Esophagus muscularis mucosa (tissue), 4 donors: ENCODE results near the gene CBFA2T3.

Experiments used
- CTCF ChIP-seq, 3 experiments: fragments of 200-600 bp in 2 of 3; fragments of 450-650 bp in 1 of 3; sonication (generic) in 2 of 3; IDR thresholded peaks; one replicate each; pipeline ENCODE4 v1.5.1; 2017 to 2019; ENCODE audit warnings: antibody characterized with exemption in 3 of 3, mild to moderate bottlenecking in 2 of 3, moderate library complexity in 1 of 3
- EP300 ChIP-seq: sonication (generic); formaldehyde crosslinking; IDR thresholded peaks from one replicate; pipeline ENCODE4 v1.6.1; 2017; ENCODE audit warnings: antibody characterized with exemption
- POLR2A ChIP-seq: fragments of 450-650 bp; IDR thresholded peaks from one replicate; pipeline ENCODE4 v1.6.1; 2017; ENCODE audit warnings: antibody characterized with exemption, moderate library complexity, mild to moderate bottlenecking, low read depth
- POLR2AphosphoS5 ChIP-seq, 2 donors: sonication (generic); formaldehyde crosslinking; IDR thresholded peaks; one replicate each; pipeline ENCODE4 v1.6.1; 2017; ENCODE audit warnings: antibody characterized with exemption in 2 of 2

- TF ChIP-seq POLR2A = no peak
- TF ChIP-seq POLR2AphosphoS5 (IDR thresholded peaks at IDR 0.05) = no peak
- no peak for TF ChIP-seq CTCF (IDR thresholded peaks at IDR 0.05)
- no peak for TF ChIP-seq EP300
Observed at GRCh38 chr16:88830783-88831182, 146.2 kb downstream of the CBFA2T3 start.
